ENCODE data around the gene PATL1.
"Not testable (repeated sequence)": the region's sequence is repeated elsewhere in the genome, so short reads cannot be mapped to it uniquely, and the experiment has no call there.

PATL1 gene

GRCh38 chr11:59668950-59669610 lies at the start of gene PATL1:
PATL1 (minus strand) TSS chr11:59669037; CDS start chr11:59668895, 142 bp downstream.
- H3K4me3 ChIP-seq (ENCODE audit: low read depth in 1 of 5, low read length in 5 of 5): peak within 1 kb of the TSS; percentile 74 to 92 (median 86)
- peaks cover 4 to 23% (median 17%) of the 10 kb centered on the region in 5 donors for H3K36me3 ChIP-seq (ENCODE audit: control insufficient read depth in 5 of 5, insufficient read depth in 5 of 5, low read length in 5 of 5)
- no peaks in the 10 kb centered on the region for H3K27me3 ChIP-seq (ENCODE audit: control insufficient read depth in 5 of 5, insufficient read depth in 4 of 5, low read length in 5 of 5)
- H3K27ac ChIP-seq (ENCODE audit: low read depth, low read length): peak within 1 kb of the TSS; percentile 99
- peaks cover 5 to 35% (median 29%) of the 10 kb centered on the region in 5 donors for H3K4me1 ChIP-seq (ENCODE audit: control insufficient read depth in 5 of 5, insufficient read depth in 5 of 5, low read length in 5 of 5)
- no peaks in the 10 kb centered on the region for H3K9me3 ChIP-seq (ENCODE audit: control insufficient read depth in 5 of 5, low read length in 5 of 5)
- H3K9ac ChIP-seq (ENCODE audit: low read length in 5 of 5): peak within 1 kb of the TSS; percentile 85 to 98 (median 92)

- Histone ChIP-seq H3K9ac (ENCODE audit: low read length in 5 of 5) (no peak overlapping the region), H3K36me3 (ENCODE audit: control insufficient read depth in 5 of 5, insufficient read depth in 5 of 5, low read length in 5 of 5) (no peaks in the 10 kb centered on the region), H3K9me3 (ENCODE audit: control insufficient read depth in 5 of 5, low read length in 5 of 5) (no peaks in the 10 kb centered on the region), H3K4me3 (ENCODE audit: low read depth in 1 of 5, low read length in 5 of 5) (no peak overlapping the region), H3K27ac (ENCODE audit: low read depth, low read length) (no peak overlapping the region), H3K27me3 (ENCODE audit: control insufficient read depth in 5 of 5, insufficient read depth in 4 of 5, low read length in 5 of 5) (peaks cover 0 to 3% (median 0%) of the 10 kb centered on the region in 5 donors), H3K4me1 (ENCODE audit: control insufficient read depth in 5 of 5, insufficient read depth in 5 of 5, low read length in 5 of 5) (no peaks in the 10 kb centered on the region)
These were observed 47.2 kb upstream of the PATL1 start for GRCh38 chr11:59716051-59716450.

- Histone ChIP-seq H3K9me3 (ENCODE audit: control insufficient read depth in 5 of 5, low read length in 5 of 5) (no peaks in the 10 kb centered on the region), H3K9ac (ENCODE audit: low read length in 5 of 5) (no peak within 1 kb of the TSS), H3K36me3 (ENCODE audit: control insufficient read depth in 5 of 5, insufficient read depth in 5 of 5, low read length in 5 of 5) (no peaks in the 10 kb centered on the region), H3K4me3 (ENCODE audit: low read depth in 1 of 5, low read length in 5 of 5) (no peak within 1 kb of the TSS), H3K27ac (ENCODE audit: low read depth, low read length) (no peak within 1 kb of the TSS), H3K27me3 (ENCODE audit: control insufficient read depth in 5 of 5, insufficient read depth in 4 of 5, low read length in 5 of 5) (peaks cover 0 to 3% (median 0%) of the 10 kb centered on the region in 5 donors), H3K4me1 (ENCODE audit: control insufficient read depth in 5 of 5, insufficient read depth in 5 of 5, low read length in 5 of 5) (no peaks in the 10 kb centered on the region)
These were observed 44.9 kb upstream of the PATL1 start, which contains the start of gene OR10V1 for GRCh38 chr11:59713745-59714144. OR10V1 (minus strand) TSS chr11:59713845; CDS start chr11:59713845, 0 bp downstream.

GRCh38 chr11:59710136-59710847 lies 41.5 kb upstream of the PATL1 start:
- Histone ChIP-seq H3K9me3 (ENCODE audit: control insufficient read depth in 5 of 5, low read length in 5 of 5) (no peaks in the 10 kb centered on the region), H3K36me3 (ENCODE audit: control insufficient read depth in 5 of 5, insufficient read depth in 5 of 5, low read length in 5 of 5) (no peaks in the 10 kb centered on the region), H3K27me3 (ENCODE audit: control insufficient read depth in 5 of 5, insufficient read depth in 4 of 5, low read length in 5 of 5) (peaks cover 0 to 3% (median 0%) of the 10 kb centered on the region in 5 donors), H3K4me1 (ENCODE audit: control insufficient read depth in 5 of 5, insufficient read depth in 5 of 5, low read length in 5 of 5) (no peaks in the 10 kb centered on the region), H3K9ac (ENCODE audit: low read length in 5 of 5) (no peak overlapping the region), H3K4me3 (ENCODE audit: low read depth in 1 of 5, low read length in 5 of 5) (no peak overlapping the region), H3K27ac (ENCODE audit: low read depth, low read length) (no peak overlapping the region)

GRCh38 chr11:59708537-59708936 lies 39.7 kb upstream of the PATL1 start:
- no peak overlapping the region for H3K27ac ChIP-seq (ENCODE audit: low read depth, low read length)
- no peaks in the 10 kb centered on the region for H3K9me3 ChIP-seq (ENCODE audit: control insufficient read depth in 5 of 5, low read length in 5 of 5)
- no peak overlapping the region for H3K9ac ChIP-seq (ENCODE audit: low read length in 5 of 5)
- no peaks in the 10 kb centered on the region for H3K36me3 ChIP-seq (ENCODE audit: control insufficient read depth in 5 of 5, insufficient read depth in 5 of 5, low read length in 5 of 5)
- no peaks in the 10 kb centered on the region for H3K4me1 ChIP-seq (ENCODE audit: control insufficient read depth in 5 of 5, insufficient read depth in 5 of 5, low read length in 5 of 5)
- no peak overlapping the region for H3K4me3 ChIP-seq (ENCODE audit: low read depth in 1 of 5, low read length in 5 of 5)
- H3K27me3 ChIP-seq (ENCODE audit: control insufficient read depth in 5 of 5, insufficient read depth in 4 of 5, low read length in 5 of 5): peaks cover 0 to 3% (median 0%) of the 10 kb centered on the region in 5 donors

- Histone ChIP-seq H3K9me3 (ENCODE audit: control insufficient read depth in 5 of 5, low read length in 5 of 5) (no peaks in the 10 kb centered on the region), H3K27me3 (ENCODE audit: control insufficient read depth in 5 of 5, insufficient read depth in 4 of 5, low read length in 5 of 5) (no peaks in the 10 kb centered on the region), H3K4me3 (ENCODE audit: low read depth in 1 of 5, low read length in 5 of 5) (no peak overlapping the region), H3K36me3 (ENCODE audit: control insufficient read depth in 5 of 5, insufficient read depth in 5 of 5, low read length in 5 of 5) (no peaks in the 10 kb centered on the region), H3K27ac (ENCODE audit: low read depth, low read length) (no peak overlapping the region), H3K9ac (ENCODE audit: low read length in 5 of 5) (no peak overlapping the region), H3K4me1 (ENCODE audit: control insufficient read depth in 5 of 5, insufficient read depth in 5 of 5, low read length in 5 of 5) (no peaks in the 10 kb centered on the region)
These were observed 38.5 kb upstream of the PATL1 start for GRCh38 chr11:59707371-59707770.

GRCh38 chr11:59706518-59707285 lies 37.9 kb upstream of the PATL1 start:
- H3K27me3 ChIP-seq (ENCODE audit: control insufficient read depth in 5 of 5, insufficient read depth in 4 of 5, low read length in 5 of 5): no peaks in the 10 kb centered on the region
- no peak overlapping the region for H3K4me3 ChIP-seq (ENCODE audit: low read depth in 1 of 5, low read length in 5 of 5)
- no peak overlapping the region for H3K27ac ChIP-seq (ENCODE audit: low read depth, low read length)
- H3K4me1 ChIP-seq (ENCODE audit: control insufficient read depth in 5 of 5, insufficient read depth in 5 of 5, low read length in 5 of 5): no peaks in the 10 kb centered on the region
- H3K9me3 ChIP-seq (ENCODE audit: control insufficient read depth in 5 of 5, low read length in 5 of 5): no peaks in the 10 kb centered on the region
- no peaks in the 10 kb centered on the region for H3K36me3 ChIP-seq (ENCODE audit: control insufficient read depth in 5 of 5, insufficient read depth in 5 of 5, low read length in 5 of 5)
- no peak overlapping the region for H3K9ac ChIP-seq (ENCODE audit: low read length in 5 of 5)

GRCh38 chr11:59705294-59705693 lies 36.5 kb upstream of the PATL1 start:
- Histone ChIP-seq H3K27ac (ENCODE audit: low read depth, low read length) (no peak overlapping the region), H3K4me3 (ENCODE audit: low read depth in 1 of 5, low read length in 5 of 5) (no peak overlapping the region), H3K9me3 (ENCODE audit: control insufficient read depth in 5 of 5, low read length in 5 of 5) (no peaks in the 10 kb centered on the region), H3K9ac (ENCODE audit: low read length in 5 of 5) (no peak overlapping the region), H3K4me1 (ENCODE audit: control insufficient read depth in 5 of 5, insufficient read depth in 5 of 5, low read length in 5 of 5) (no peaks in the 10 kb centered on the region), H3K36me3 (ENCODE audit: control insufficient read depth in 5 of 5, insufficient read depth in 5 of 5, low read length in 5 of 5) (no peaks in the 10 kb centered on the region), H3K27me3 (ENCODE audit: control insufficient read depth in 5 of 5, insufficient read depth in 4 of 5, low read length in 5 of 5) (no peaks in the 10 kb centered on the region)

- H3K36me3 ChIP-seq (ENCODE audit: control insufficient read depth in 5 of 5, insufficient read depth in 5 of 5, low read length in 5 of 5): not testable (repeated sequence)
These were observed 34.7 kb upstream of the PATL1 start for GRCh38 chr11:59703515-59703914.

GRCh38 chr11:59700157-59700556 lies 31.3 kb upstream of the PATL1 start:
- H3K9me3 ChIP-seq (ENCODE audit: control insufficient read depth in 5 of 5, low read length in 5 of 5); H3K27ac ChIP-seq (ENCODE audit: low read depth, low read length); H3K27me3 ChIP-seq (ENCODE audit: control insufficient read depth in 5 of 5, insufficient read depth in 4 of 5, low read length in 5 of 5); H3K36me3 ChIP-seq (ENCODE audit: control insufficient read depth in 5 of 5, insufficient read depth in 5 of 5, low read length in 5 of 5); H3K4me1 ChIP-seq (ENCODE audit: control insufficient read depth in 5 of 5, insufficient read depth in 5 of 5, low read length in 5 of 5); H3K9ac ChIP-seq (ENCODE audit: low read length in 5 of 5); H3K4me3 ChIP-seq (ENCODE audit: low read depth in 1 of 5, low read length in 5 of 5): not testable (repeated sequence)

More at GRCh38 chr11:59703515-59703914, 34.7 kb upstream of the PATL1 start:
- not testable (repeated sequence) for H3K4me3 ChIP-seq (ENCODE audit: low read depth in 1 of 5, low read length in 5 of 5); H3K27ac ChIP-seq (ENCODE audit: low read depth, low read length); H3K9me3 ChIP-seq (ENCODE audit: control insufficient read depth in 5 of 5, low read length in 5 of 5); H3K27me3 ChIP-seq (ENCODE audit: control insufficient read depth in 5 of 5, insufficient read depth in 4 of 5, low read length in 5 of 5); H3K9ac ChIP-seq (ENCODE audit: low read length in 5 of 5); H3K4me1 ChIP-seq (ENCODE audit: control insufficient read depth in 5 of 5, insufficient read depth in 5 of 5, low read length in 5 of 5)
